ENCODE results near the gene KCNH1. TPM values are rescaled to one million over a fixed set of nuclear protein-coding genes. Genes with fewer than 3 reads are reported as not detected.
"Not testable (repeated sequence)": the region's sequence is repeated elsewhere in the genome, so short reads cannot be mapped to it uniquely, and the experiment has no call there.

KCNH1 gene
- total RNA-seq, 5 donors from 2014 or later (not counting 1 experiment from before 2014, with no cell fraction given) = not detected

- Histone ChIP-seq H3K9me3 (no peaks in the 10 kb centered on the region), H3K27ac (ENCODE audit: low read length) (no peak overlapping the region), H3K4me1 (ENCODE audit: control insufficient read depth in 1 of 2, extremely low read depth in 1 of 2, insufficient read depth in 2 of 2, low read length in 2 of 2) (no peaks in the 10 kb centered on the region), H3K27me3 (replicated peaks in 1 of 2; ENCODE audit: control insufficient read depth in 2 of 2, extremely low read depth in 1 of 2, insufficient read depth in 2 of 2, low read length in 1 of 2) (peaks cover 0 to 8% of the 10 kb centered on the region in 2 experiments), H3K36me3 (ENCODE audit: control insufficient read depth in 2 of 2, extremely low read depth in 1 of 2, insufficient read depth in 1 of 2, low read length in 1 of 2) (no peaks in the 10 kb centered on the region), H3K4me3 (ENCODE audit: control insufficient read depth in 1 of 2, extremely low read depth in 1 of 2, low read length in 1 of 2) (no peak overlapping the region)
- Mint-ChIP-seq H3K27ac (no peak overlapping the region), H3K27me3 (peaks cover 12 to 22% of the 10 kb centered on the region in 2 donors), H3K36me3 (no peaks in the 10 kb centered on the region), H3K9me3 (no peaks in the 10 kb centered on the region), H3K4me1 (no peaks in the 10 kb centered on the region), H3K4me3 (no peak overlapping the region)
- ATAC-seq (replicated peaks in 1 of 4) = no peak
- POLR2A ChIA-PET = no interaction called here
- no CpG with 5 or more reads among the region's 5 CpGs for WGBS (ENCODE audit: insufficient coverage)
- no peak for DNase-seq
- CTCF ChIA-PET = no interaction called here
These were observed 124.0 kb downstream of the KCNH1 start for GRCh38 chr1:211009944-211010343.

GRCh38 chr1:211007830-211008229 lies 126.1 kb downstream of the KCNH1 start:
- Mint-ChIP-seq H3K36me3 (no peaks in the 10 kb centered on the region), H3K4me1 (no peaks in the 10 kb centered on the region), H3K27me3 (peaks cover 11 to 19% of the 10 kb centered on the region in 2 donors), H3K4me3 (no peak overlapping the region), H3K9me3 (no peaks in the 10 kb centered on the region), H3K27ac (no peak overlapping the region)
- Histone ChIP-seq H3K36me3 (ENCODE audit: control insufficient read depth in 2 of 2, extremely low read depth in 1 of 2, insufficient read depth in 1 of 2, low read length in 1 of 2) (no peaks in the 10 kb centered on the region), H3K27me3 (replicated peaks in 1 of 2; ENCODE audit: control insufficient read depth in 2 of 2, extremely low read depth in 1 of 2, insufficient read depth in 2 of 2, low read length in 1 of 2) (peaks cover 0 to 8% of the 10 kb centered on the region in 2 experiments), H3K4me3 (ENCODE audit: control insufficient read depth in 1 of 2, extremely low read depth in 1 of 2, low read length in 1 of 2) (no peak overlapping the region), H3K9me3 (no peaks in the 10 kb centered on the region), H3K4me1 (ENCODE audit: control insufficient read depth in 1 of 2, extremely low read depth in 1 of 2, insufficient read depth in 2 of 2, low read length in 2 of 2) (no peaks in the 10 kb centered on the region), H3K27ac (ENCODE audit: low read length) (no peak overlapping the region)
- ChIA-PET CTCF (interaction anchor here in 1 of 2 donors (0.5 kb wide), 1 partner anchor 8 kb away, joined by 5 read pairs; no protein-coding TSS in a partner anchor), POLR2A (no interaction called here)
- ATAC-seq (replicated peaks in 1 of 4) (no peak), DNase-seq (no peak)
- no CpG with 5 or more reads among the region's 1 CpG for WGBS (ENCODE audit: insufficient coverage)

GRCh38 chr1:210995931-210996330 lies 138.0 kb downstream of the KCNH1 start:
- H3K4me3 ChIP-seq (ENCODE audit: control insufficient read depth in 1 of 2, extremely low read depth in 1 of 2, low read length in 1 of 2); H3K4me3 Mint-ChIP-seq; H3K27ac Mint-ChIP-seq; DNase-seq; H3K27ac ChIP-seq (ENCODE audit: low read length); ATAC-seq (replicated peaks in 1 of 4); H3K9me3 ChIP-seq; H3K36me3 Mint-ChIP-seq; H3K36me3 ChIP-seq (ENCODE audit: control insufficient read depth in 2 of 2, extremely low read depth in 1 of 2, insufficient read depth in 1 of 2, low read length in 1 of 2); H3K9me3 Mint-ChIP-seq; H3K4me1 Mint-ChIP-seq; POLR2A ChIA-PET; H3K4me1 ChIP-seq (ENCODE audit: control insufficient read depth in 1 of 2, extremely low read depth in 1 of 2, insufficient read depth in 2 of 2, low read length in 2 of 2); H3K27me3 ChIP-seq (replicated peaks in 1 of 2; ENCODE audit: control insufficient read depth in 2 of 2, extremely low read depth in 1 of 2, insufficient read depth in 2 of 2, low read length in 1 of 2); CTCF ChIA-PET: not testable (repeated sequence)
- H3K27me3 Mint-ChIP-seq = peaks cover 28 to 36% of the 10 kb centered on the region in 2 donors
- 96% methylated on average over 9 of the region's 13 CpGs for WGBS (ENCODE audit: insufficient coverage)

GRCh38 chr1:210992837-210993236 lies 141.1 kb downstream of the KCNH1 start:
- DNase-seq (no peak), ATAC-seq (replicated peaks in 1 of 4) (no peak)
- POLR2A ChIA-PET = no interaction called here
- no peaks in the 10 kb centered on the region for H3K36me3 ChIP-seq (ENCODE audit: control insufficient read depth in 2 of 2, extremely low read depth in 1 of 2, insufficient read depth in 1 of 2, low read length in 1 of 2)
- WGBS (ENCODE audit: insufficient coverage) = 38% methylated on average over 1 of the region's 4 CpGs
- H3K27ac Mint-ChIP-seq = no peak overlapping the region
- no peaks in the 10 kb centered on the region for H3K9me3 ChIP-seq
- peaks cover 30 to 35% of the 10 kb centered on the region in 2 donors for H3K27me3 Mint-ChIP-seq
- H3K36me3 Mint-ChIP-seq = no peaks in the 10 kb centered on the region
- peaks cover 0 to 3% of the 10 kb centered on the region in 2 experiments for H3K27me3 ChIP-seq (replicated peaks in 1 of 2; ENCODE audit: control insufficient read depth in 2 of 2, extremely low read depth in 1 of 2, insufficient read depth in 2 of 2, low read length in 1 of 2)
- no peaks in the 10 kb centered on the region for H3K4me1 ChIP-seq (ENCODE audit: control insufficient read depth in 1 of 2, extremely low read depth in 1 of 2, insufficient read depth in 2 of 2, low read length in 2 of 2)
- peaks cover 0 to 5% (median 0%) of the 10 kb centered on the region in 3 donors for H3K9me3 Mint-ChIP-seq
- H3K27ac ChIP-seq (ENCODE audit: low read length) = no peak overlapping the region
- no peaks in the 10 kb centered on the region for H3K4me1 Mint-ChIP-seq
- CTCF ChIA-PET = no interaction called here
- no peak overlapping the region for H3K4me3 ChIP-seq (ENCODE audit: control insufficient read depth in 1 of 2, extremely low read depth in 1 of 2, low read length in 1 of 2)
- no peak overlapping the region for H3K4me3 Mint-ChIP-seq

DNA sequence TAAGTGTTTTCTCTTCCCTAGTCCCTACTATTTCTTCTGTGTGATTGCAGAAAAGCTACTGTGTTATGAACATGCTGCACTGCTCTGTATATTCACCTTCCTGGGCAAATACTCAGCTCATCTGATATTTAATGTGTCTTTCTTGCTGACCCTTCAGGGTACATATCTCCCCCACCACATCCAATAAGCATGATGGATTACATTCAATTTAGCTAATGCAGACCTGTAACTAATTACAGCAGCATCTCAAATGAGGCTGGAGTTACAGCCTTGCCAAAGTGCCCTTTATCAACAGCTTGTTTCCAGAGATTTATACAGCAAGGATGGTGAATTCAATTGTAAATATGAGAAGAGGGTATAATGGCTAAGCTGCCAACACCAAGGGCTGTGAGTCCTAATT lies 144.0 kb downstream of the KCNH1 start:
- H3K4me1 Mint-ChIP-seq = no peaks in the 10 kb centered on the region
- no peak overlapping the region for H3K27ac Mint-ChIP-seq
- Histone ChIP-seq H3K4me3 (ENCODE audit: control insufficient read depth in 1 of 2, extremely low read depth in 1 of 2, low read length in 1 of 2) (no peak overlapping the region), H3K27me3 (replicated peaks in 1 of 2; ENCODE audit: control insufficient read depth in 2 of 2, extremely low read depth in 1 of 2, insufficient read depth in 2 of 2, low read length in 1 of 2) (peaks cover 0 to 5% of the 10 kb centered on the region in 2 experiments), H3K9me3 (no peaks in the 10 kb centered on the region), H3K4me1 (ENCODE audit: control insufficient read depth in 1 of 2, extremely low read depth in 1 of 2, insufficient read depth in 2 of 2, low read length in 2 of 2) (no peaks in the 10 kb centered on the region), H3K27ac (ENCODE audit: low read length) (no peak overlapping the region), H3K36me3 (ENCODE audit: control insufficient read depth in 2 of 2, extremely low read depth in 1 of 2, insufficient read depth in 1 of 2, low read length in 1 of 2) (no peaks in the 10 kb centered on the region)
- POLR2A ChIA-PET = no interaction called here
- DNase-seq (no peak), ATAC-seq (replicated peaks in 1 of 4) (no peak)
- peaks cover 0 to 5% (median 5%) of the 10 kb centered on the region in 3 donors for H3K9me3 Mint-ChIP-seq
- H3K36me3 Mint-ChIP-seq = no peaks in the 10 kb centered on the region
- H3K27me3 Mint-ChIP-seq = peaks cover 21 to 36% of the 10 kb centered on the region in 2 donors
- CTCF ChIA-PET = no interaction called here
- no peak overlapping the region for H3K4me3 Mint-ChIP-seq

DNA sequence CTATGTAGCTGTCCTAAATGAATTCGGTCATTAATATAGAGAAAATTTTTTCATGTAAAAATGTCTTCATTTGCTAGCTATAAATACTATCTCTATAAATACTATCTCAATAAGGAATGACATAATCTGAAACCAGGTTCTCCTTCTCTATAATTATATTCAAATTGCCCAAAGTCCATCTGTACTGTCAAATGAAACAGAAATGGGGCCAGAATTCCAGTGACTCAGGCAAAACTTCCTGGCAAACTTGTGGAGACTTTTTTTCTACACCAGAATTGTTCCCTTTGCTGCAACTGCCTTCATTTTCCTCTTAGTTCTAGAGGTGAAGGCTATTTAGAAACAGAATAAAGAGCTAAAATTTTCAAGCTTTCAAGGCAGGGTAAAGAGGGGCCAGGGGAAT lies 152.5 kb downstream of the KCNH1 start:
- no peak overlapping the region for H3K27ac ChIP-seq (ENCODE audit: low read length)
- Mint-ChIP-seq H3K27me3 (peaks cover 5 to 16% of the 10 kb centered on the region in 2 donors), H3K4me1 (no peaks in the 10 kb centered on the region), H3K27ac (no peak overlapping the region), H3K4me3 (no peak overlapping the region), H3K9me3 (peaks cover 0 to 5% (median 0%) of the 10 kb centered on the region in 3 donors), H3K36me3 (no peaks in the 10 kb centered on the region)
- CTCF ChIA-PET = no interaction called here
- no peaks in the 10 kb centered on the region for H3K4me1 ChIP-seq (ENCODE audit: control insufficient read depth in 1 of 2, extremely low read depth in 1 of 2, insufficient read depth in 2 of 2, low read length in 2 of 2)
- POLR2A ChIA-PET = no interaction called here
- peaks cover 0 to 2% of the 10 kb centered on the region in 2 experiments for H3K27me3 ChIP-seq (replicated peaks in 1 of 2; ENCODE audit: control insufficient read depth in 2 of 2, extremely low read depth in 1 of 2, insufficient read depth in 2 of 2, low read length in 1 of 2)
- no peaks in the 10 kb centered on the region for H3K9me3 ChIP-seq
- H3K36me3 ChIP-seq (ENCODE audit: control insufficient read depth in 2 of 2, extremely low read depth in 1 of 2, insufficient read depth in 1 of 2, low read length in 1 of 2) = no peaks in the 10 kb centered on the region
- DNase-seq = no peak
- H3K4me3 ChIP-seq (ENCODE audit: control insufficient read depth in 1 of 2, extremely low read depth in 1 of 2, low read length in 1 of 2) = no peak overlapping the region
- ATAC-seq (replicated peaks in 1 of 4) = no peak
- no CpG with 5 or more reads among the region's 1 CpG for WGBS (ENCODE audit: insufficient coverage)

GRCh38 chr1:210980082-210980481 lies 153.9 kb downstream of the KCNH1 start:
- CTCF ChIA-PET = no interaction called here
- Histone ChIP-seq H3K27ac (ENCODE audit: low read length) (no peak overlapping the region), H3K4me1 (ENCODE audit: control insufficient read depth in 1 of 2, extremely low read depth in 1 of 2, insufficient read depth in 2 of 2, low read length in 2 of 2) (no peaks in the 10 kb centered on the region), H3K27me3 (replicated peaks in 1 of 2; ENCODE audit: control insufficient read depth in 2 of 2, extremely low read depth in 1 of 2, insufficient read depth in 2 of 2, low read length in 1 of 2) (peaks cover 0 to 2% of the 10 kb centered on the region in 2 experiments), H3K36me3 (ENCODE audit: control insufficient read depth in 2 of 2, extremely low read depth in 1 of 2, insufficient read depth in 1 of 2, low read length in 1 of 2) (no peaks in the 10 kb centered on the region), H3K4me3 (ENCODE audit: control insufficient read depth in 1 of 2, extremely low read depth in 1 of 2, low read length in 1 of 2) (no peak overlapping the region), H3K9me3 (no peaks in the 10 kb centered on the region)
- no peak overlapping the region for H3K4me3 Mint-ChIP-seq
- ATAC-seq (replicated peaks in 1 of 4) = no peak
- peaks cover 0 to under 1% (median 0%) of the 10 kb centered on the region in 3 donors for H3K9me3 Mint-ChIP-seq
- DNase-seq = no peak
- H3K4me1 Mint-ChIP-seq = no peaks in the 10 kb centered on the region
- H3K27ac Mint-ChIP-seq = no peak overlapping the region
- no peaks in the 10 kb centered on the region for H3K36me3 Mint-ChIP-seq
- POLR2A ChIA-PET = no interaction called here
- peaks cover 5 to 9% of the 10 kb centered on the region in 2 donors for H3K27me3 Mint-ChIP-seq
